ENCODE results near the gene GOLGA6A. TPM values are rescaled to one million over a fixed set of nuclear protein-coding genes. Genes with fewer than 3 reads are reported as not detected.
A peak's percentile ranks its signal among the peaks of the same experiment; 100 is the strongest.
"Not testable (repeated sequence)": the region's sequence is repeated elsewhere in the genome, so short reads cannot be mapped to it uniquely, and the experiment has no call there.

Gene GOLGA6A
- total RNA-seq, 2 donors from 2014 or later, result 1.1 TPM; not detected in 1

DNA sequence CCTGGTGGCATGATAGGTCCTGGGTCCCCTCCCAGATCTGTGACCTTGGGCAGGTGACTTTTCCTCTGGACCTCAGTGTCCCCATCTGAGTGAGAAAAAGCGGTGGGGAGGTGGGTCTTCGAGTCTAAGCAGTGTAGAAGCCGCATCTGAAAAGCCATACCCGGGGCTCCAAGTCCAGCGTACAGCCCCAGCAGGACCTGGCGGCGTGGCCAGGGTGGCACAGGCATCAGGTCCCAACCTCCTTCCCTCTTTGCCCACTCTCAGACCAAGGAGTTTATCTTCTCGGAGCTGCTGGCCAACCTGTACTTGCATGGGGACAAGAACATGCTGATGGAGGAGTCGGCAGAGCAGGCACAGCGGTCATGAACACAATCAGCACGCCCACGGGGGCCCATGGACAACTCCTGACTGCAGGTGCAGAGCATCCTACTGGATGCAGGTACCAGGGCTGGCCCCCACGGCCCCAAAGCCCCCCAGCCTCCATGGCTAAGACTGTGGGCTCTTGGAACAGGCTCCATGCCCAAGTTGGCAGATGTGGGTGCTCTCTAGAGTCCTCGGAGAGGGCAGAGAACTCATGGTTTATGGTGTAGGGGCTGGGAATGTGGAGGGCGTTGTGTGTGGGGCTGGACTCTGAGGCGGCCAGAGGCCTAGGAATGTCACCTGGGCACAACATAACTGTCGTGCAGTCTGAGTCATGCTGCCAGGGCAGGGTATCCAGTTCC lies 18.8 kb downstream of the GOLGA6A start:
- not testable (repeated sequence) for ATAC-seq, H3K9me3 Mint-ChIP-seq, H3K27ac Mint-ChIP-seq, H3K36me3 Mint-ChIP-seq
- DNase-seq (ENCODE audit: low spot score in 2 of 2), result peak in 1 of 2 donors; percentile 0

- Mint-ChIP-seq H3K36me3 (no peaks in the 10 kb centered on the region), H3K27ac (no peak overlapping the region), H3K9me3 (no peaks in the 10 kb centered on the region)
- DNase-seq (ENCODE audit: low spot score in 2 of 2), result peak; percentile 0 to 49
- ATAC-seq, result no peak
Observed at GRCh38 chr15:74062671-74063070, 19.7 kb downstream of the GOLGA6A start.

- no peaks in the 10 kb centered on the region for H3K36me3 Mint-ChIP-seq
- no peak overlapping the region for H3K27ac Mint-ChIP-seq
- ATAC-seq (no peak), DNase-seq (ENCODE audit: low spot score in 2 of 2) (peak in 1 of 2 donors; percentile 0)
- no peaks in the 10 kb centered on the region for H3K9me3 Mint-ChIP-seq
Observed at GRCh38 chr15:74062236-74062635, 20.1 kb downstream of the GOLGA6A start.

DNA sequence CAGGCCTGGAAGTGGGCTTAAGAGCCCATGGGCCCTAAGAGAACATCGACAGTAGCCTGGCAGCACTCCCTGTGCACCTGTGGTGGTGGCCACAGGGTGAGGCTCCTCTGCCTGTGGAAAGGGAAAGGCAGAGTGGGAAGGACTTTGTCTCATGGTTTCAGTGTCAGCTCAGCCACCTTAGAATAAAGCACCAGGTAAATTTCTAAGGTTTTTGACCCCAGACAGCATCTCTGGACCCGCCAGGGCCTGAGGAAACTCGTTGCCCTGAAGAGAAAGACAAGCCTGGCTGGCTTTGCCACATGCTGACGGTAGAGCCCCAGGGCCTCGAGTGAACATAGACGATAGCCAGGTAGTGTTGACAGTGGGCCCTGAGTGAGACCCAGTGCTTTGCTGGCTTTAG lies 22.1 kb downstream of the GOLGA6A start:
- Mint-ChIP-seq H3K36me3 (no peaks in the 10 kb centered on the region), H3K9me3 (no peaks in the 10 kb centered on the region), H3K27ac (no peak overlapping the region)
- DNase-seq (ENCODE audit: low spot score in 2 of 2), result peak in 1 of 2 donors; percentile 14
- ATAC-seq, result no peak

DNA sequence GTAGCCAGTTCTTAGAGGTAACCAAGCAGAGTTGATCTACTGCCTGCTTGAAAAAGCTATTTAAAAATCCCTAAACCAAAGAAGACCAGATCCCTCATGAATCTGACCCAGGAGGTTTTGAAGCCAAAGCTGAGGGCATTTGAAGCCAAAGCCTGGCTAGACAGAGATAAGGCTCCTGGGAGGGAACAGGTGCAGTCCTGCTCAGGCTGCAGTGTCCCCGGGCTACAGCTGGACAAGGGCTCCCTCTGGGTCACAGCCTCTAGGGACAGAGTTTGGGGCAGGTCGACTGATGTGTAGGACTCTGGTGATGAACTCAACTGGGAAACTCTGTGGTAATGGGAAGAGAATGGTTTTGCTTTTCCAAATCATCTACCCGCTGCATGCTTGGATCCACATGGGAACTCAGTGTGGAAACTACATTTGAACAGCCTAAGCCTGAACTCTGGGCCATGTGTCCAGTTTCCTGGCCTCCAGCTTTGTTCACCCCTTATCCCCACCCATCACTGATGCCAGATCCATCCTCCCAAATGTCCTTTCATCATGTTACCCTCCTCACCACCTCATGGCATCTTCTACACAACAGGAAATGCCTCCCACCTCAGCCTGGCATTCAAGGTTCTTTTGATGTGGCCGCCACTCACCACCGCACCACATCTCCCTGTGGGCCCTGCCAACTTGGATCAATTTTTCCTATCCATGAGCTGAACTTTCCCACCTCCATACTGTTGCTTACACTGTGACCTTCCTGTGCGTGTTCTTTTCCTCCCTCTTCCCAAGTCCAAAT lies 23.1 kb downstream of the GOLGA6A start:
- peak in 1 of 2 donors; percentile 16 for DNase-seq (ENCODE audit: low spot score in 2 of 2)
- H3K36me3 Mint-ChIP-seq, H3K9me3 Mint-ChIP-seq, H3K27ac Mint-ChIP-seq, ATAC-seq: not testable (repeated sequence)

GRCh38 chr15:74056330-74056729 lies 26.0 kb downstream of the GOLGA6A start:
- DNase-seq (ENCODE audit: low spot score in 2 of 2); H3K27ac Mint-ChIP-seq; H3K9me3 Mint-ChIP-seq; H3K36me3 Mint-ChIP-seq: not testable (repeated sequence)
- peak in 1 of 2 donors; percentile 56 for ATAC-seq

GRCh38 chr15:74055804-74056203 lies 26.5 kb downstream of the GOLGA6A start:
- no peaks in the 10 kb centered on the region for H3K9me3 Mint-ChIP-seq
- DNase-seq (ENCODE audit: low spot score in 2 of 2) (no peak), ATAC-seq (no peak)
- no peaks in the 10 kb centered on the region for H3K36me3 Mint-ChIP-seq
- no peak overlapping the region for H3K27ac Mint-ChIP-seq

DNA sequence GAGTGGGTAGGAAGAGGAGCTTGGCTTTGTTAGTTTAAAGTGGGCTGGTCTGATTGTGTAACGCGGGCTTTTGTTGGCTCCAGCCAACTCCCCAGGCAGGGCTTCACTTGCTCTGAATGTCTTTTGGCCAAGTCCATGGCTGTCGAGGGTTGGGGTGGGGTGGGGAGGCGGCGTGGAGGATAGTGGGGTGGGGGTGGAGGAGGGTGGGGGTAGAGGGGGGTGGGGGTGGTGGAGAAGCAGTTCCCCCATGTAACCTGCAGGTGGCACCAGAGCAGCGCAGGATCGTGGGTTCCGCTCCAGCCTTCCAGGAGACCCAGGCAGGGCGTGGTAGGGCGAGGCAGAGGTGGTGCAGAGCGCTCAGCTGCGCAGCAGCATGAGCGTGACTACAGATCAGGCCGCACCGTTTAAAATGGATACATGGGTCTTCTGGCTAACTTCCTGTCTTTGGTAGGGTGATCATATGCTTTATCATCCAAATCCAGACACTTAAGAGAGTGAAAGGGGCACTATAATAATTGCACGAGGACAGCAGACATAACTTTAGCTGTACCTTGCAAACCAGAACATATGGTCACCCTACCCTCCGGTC lies 28.3 kb downstream of the GOLGA6A start:
- Mint-ChIP-seq H3K9me3 (no peaks in the 10 kb centered on the region), H3K36me3 (no peaks in the 10 kb centered on the region), H3K27ac (no peak overlapping the region)
- DNase-seq (ENCODE audit: low spot score in 2 of 2) (peak; percentile 56 to 79), ATAC-seq (peak; percentile 93 to 94)

GRCh38 chr15:74053517-74053916 lies 28.8 kb downstream of the GOLGA6A start:
- DNase-seq (ENCODE audit: low spot score in 2 of 2) (peak in 1 of 2 donors; percentile 41), ATAC-seq (no peak)
- Mint-ChIP-seq H3K27ac (no peak overlapping the region), H3K9me3 (no peaks in the 10 kb centered on the region), H3K36me3 (no peaks in the 10 kb centered on the region)

GRCh38 chr15:74052271-74053260 lies 29.8 kb downstream of the GOLGA6A start:
- not testable (repeated sequence) for ATAC-seq, H3K27ac Mint-ChIP-seq, H3K9me3 Mint-ChIP-seq, H3K36me3 Mint-ChIP-seq
- DNase-seq (ENCODE audit: low spot score in 2 of 2), result peak in 1 of 2 donors; percentile 48

DNA sequence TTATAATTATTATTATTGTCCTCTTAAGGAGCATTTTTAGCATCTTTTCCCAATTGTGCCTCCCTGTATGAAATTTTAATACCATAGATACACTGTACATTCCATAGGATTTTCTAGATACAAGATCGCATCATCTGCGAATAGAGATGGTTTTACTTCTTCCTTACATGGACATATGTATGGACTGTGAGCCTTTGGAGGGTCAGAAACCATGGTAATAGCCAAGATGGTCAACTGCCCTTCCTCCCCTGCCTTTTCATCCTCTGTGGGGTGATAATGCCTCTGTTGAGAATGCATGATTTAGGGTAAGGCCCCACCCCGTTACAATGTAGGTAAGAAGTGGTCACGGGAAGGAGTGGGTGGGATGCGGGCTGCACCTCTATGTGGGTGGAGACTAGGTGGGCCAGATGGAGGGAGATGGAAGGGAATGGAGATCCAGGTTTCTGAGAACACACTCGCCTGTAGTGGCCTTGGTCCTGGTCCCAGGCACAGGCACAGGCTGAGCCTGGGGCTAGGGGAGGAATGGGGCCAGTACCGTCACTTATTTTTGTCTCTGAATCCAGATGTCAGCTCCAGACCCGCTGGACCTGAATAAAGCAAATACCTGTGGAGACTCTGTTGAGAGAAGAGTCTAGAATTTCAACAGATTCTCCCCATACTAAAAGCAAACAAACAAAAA lies 31.7 kb downstream of the GOLGA6A start:
- no peak for DNase-seq (ENCODE audit: low spot score in 2 of 2)
- peak overlapping the region in 1 of 2 donors; percentile 4 for H3K27ac Mint-ChIP-seq
- H3K36me3 Mint-ChIP-seq, result no peaks in the 10 kb centered on the region
- no peak for ATAC-seq
- no peaks in the 10 kb centered on the region for H3K9me3 Mint-ChIP-seq

DNA sequence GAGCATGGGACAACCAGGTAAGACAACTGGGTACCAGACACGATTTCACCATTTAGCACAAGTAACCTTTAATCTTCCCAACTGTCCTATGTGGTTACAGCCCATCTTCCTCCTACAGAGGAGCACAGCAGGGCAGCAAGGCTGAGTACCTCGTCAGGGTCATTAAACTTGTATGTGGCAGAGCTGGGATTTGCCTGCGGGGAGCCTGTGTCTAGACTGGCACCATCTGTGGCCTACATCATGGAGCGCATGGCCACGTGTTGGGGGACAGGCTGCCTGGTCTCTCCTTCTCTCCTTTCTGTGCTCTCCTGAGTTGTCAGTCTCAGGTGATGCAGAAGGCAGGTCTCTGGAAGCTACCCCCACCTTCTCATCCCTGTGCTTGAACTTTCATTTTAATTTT lies 32.2 kb downstream of the GOLGA6A start:
- peak overlapping the region in 1 of 2 donors; percentile 4 for H3K27ac Mint-ChIP-seq
- no peaks in the 10 kb centered on the region for H3K9me3 Mint-ChIP-seq
- no peaks in the 10 kb centered on the region for H3K36me3 Mint-ChIP-seq
- ATAC-seq (no peak), DNase-seq (ENCODE audit: low spot score in 2 of 2) (peak in 1 of 2 donors; percentile 34)

DNA sequence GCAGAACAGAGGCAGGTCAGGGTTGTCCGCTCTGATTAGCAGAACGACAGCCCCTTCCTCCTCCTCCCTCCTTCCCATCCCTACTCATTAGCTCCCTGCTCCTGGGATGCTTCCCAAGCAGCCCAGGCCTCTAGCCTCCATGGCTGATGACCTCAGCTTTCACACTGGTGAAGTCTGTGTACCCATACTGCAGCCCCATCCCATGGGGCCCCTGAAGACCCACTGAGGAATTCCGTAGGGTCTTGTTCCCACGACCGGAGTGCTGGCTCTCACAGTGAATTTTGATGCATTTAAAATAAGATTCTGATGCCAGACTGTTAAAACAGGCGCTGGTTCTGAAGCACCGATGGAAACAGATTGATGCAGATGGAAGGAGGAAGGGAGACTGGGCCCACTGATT lies 36.1 kb downstream of the GOLGA6A start:
- no peaks in the 10 kb centered on the region for H3K9me3 Mint-ChIP-seq
- H3K27ac Mint-ChIP-seq, result peak overlapping the region in 1 of 2 donors; percentile 89
- peak in 1 of 2 donors; percentile 30 for DNase-seq (ENCODE audit: low spot score in 2 of 2)
- no peak for ATAC-seq
- no peaks in the 10 kb centered on the region for H3K36me3 Mint-ChIP-seq

DNA sequence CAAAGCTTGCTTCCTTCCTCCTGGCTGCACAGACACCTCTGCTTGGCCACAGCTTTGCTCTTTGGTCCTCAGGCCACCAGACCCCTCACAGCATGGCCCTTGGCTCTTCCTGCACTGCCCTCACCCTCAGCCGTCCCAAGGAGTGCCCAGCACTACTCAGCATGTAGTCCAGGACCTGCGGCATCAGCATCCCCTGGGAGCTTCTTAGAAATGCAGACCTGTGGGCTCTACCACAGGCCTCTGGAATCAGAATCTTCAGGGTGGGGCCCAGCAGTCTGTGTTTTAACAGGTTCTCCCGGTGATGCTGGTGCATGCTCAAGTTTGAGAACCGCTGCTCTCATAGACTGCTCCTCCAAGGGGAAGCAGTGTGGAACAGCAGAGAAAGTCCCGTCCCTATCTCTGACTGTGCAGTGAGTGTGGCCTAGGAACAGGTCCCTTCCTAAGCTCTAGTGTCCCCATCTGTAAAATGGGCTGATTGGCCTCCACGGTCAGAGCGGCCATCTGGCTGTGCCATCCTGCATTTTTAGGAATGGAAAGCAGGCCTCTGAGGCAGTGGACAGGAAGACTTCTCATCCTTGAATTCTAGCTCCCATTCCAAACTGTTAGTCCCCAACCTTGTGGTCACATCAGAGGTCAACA lies 36.6 kb downstream of the GOLGA6A start:
- DNase-seq (ENCODE audit: low spot score in 2 of 2) (peak in 1 of 2 donors; percentile 35), ATAC-seq (no peak)
- Mint-ChIP-seq H3K36me3 (no peaks in the 10 kb centered on the region), H3K27ac (peak overlapping the region; percentile 27 to 52), H3K9me3 (no peaks in the 10 kb centered on the region)

- DNase-seq (ENCODE audit: low spot score in 2 of 2), result peak in 1 of 2 donors; percentile 33
- H3K9me3 Mint-ChIP-seq, result no peaks in the 10 kb centered on the region
- ATAC-seq, result no peak
- peak overlapping the region in 1 of 2 donors; percentile 27 for H3K27ac Mint-ChIP-seq
- H3K36me3 Mint-ChIP-seq, result no peaks in the 10 kb centered on the region
Observed at GRCh38 chr15:74045184-74045583, 37.2 kb downstream of the GOLGA6A start.

Measured in activated naive CD4-positive, alpha-beta T cell treated with anti-CD3 and anti-CD28 coated beads, Interleukin-2, amount 50 U/mL, for 72 hours (primary cell).